T1000 (cell line): Measurements from ENCODE around the gene TRAF4.
"Not testable (repeated sequence)": the region's sequence is repeated elsewhere in the genome, so short reads cannot be mapped to it uniquely, and the experiment has no call there.

Experiments used
- DNase-seq: peaks from one replicate; lab custom pipeline; 2025; ENCODE audit warnings: mixed read lengths; lab: John Stamatoyannopoulos, UW

The TRAF4 gene

GRCh38 chr17:28747801-28748750 lies 4.3 kb downstream of the TRAF4 start:
- no peak for DNase-seq

DNA sequence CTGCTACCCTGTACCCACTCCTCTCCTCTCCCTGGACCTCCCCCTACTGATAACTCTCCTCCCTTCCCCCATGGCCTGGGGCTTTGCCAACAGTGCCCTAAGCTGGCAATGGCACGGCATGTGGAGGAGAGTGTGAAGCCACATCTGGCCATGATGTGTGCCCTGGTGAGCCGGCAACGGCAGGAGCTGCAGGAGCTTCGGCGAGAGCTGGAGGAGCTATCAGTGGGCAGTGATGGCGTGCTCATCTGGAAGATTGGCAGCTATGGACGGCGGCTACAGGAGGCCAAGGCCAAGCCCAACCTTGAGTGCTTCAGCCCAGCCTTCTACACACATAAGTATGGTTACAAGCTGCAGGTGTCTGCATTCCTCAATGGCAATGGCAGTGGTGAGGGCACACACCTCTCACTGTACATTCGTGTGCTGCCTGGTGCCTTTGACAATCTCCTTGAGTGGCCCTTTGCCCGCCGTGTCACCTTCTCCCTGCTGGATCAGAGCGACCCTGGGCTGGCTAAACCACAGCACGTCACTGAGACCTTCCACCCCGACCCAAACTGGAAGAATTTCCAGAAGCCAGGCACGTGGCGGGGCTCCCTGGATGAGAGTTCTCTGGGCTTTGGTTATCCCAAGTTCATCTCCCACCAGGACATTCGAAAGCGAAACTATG lies 5.2 kb downstream of the TRAF4 start:
- DNase-seq, result no peak

DNA sequence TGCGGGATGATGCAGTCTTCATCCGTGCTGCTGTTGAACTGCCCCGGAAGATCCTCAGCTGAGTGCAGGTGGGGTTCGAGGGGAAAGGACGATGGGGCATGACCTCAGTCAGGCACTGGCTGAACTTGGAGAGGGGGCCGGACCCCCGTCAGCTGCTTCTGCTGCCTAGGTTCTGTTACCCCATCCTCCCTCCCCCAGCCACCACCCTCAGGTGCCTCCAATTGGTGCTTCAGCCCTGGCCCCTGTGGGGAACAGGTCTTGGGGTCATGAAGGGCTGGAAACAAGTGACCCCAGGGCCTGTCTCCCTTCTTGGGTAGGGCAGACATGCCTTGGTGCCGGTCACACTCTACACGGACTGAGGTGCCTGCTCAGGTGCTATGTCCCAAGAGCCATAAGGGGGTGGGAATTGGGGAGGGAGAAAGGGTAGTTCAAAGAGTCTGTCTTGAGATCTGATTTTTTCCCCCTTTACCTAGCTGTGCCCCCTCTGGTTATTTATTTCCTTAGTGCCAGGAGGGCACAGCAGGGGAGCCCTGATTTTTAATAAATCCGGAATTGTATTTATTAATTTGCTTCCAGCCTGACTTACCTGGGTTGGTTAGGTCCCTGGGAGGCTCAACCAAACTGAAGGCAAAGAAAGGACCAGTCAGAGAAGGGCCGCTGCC lies 5.8 kb downstream of the TRAF4 start:
- DNase-seq, result no peak

DNA sequence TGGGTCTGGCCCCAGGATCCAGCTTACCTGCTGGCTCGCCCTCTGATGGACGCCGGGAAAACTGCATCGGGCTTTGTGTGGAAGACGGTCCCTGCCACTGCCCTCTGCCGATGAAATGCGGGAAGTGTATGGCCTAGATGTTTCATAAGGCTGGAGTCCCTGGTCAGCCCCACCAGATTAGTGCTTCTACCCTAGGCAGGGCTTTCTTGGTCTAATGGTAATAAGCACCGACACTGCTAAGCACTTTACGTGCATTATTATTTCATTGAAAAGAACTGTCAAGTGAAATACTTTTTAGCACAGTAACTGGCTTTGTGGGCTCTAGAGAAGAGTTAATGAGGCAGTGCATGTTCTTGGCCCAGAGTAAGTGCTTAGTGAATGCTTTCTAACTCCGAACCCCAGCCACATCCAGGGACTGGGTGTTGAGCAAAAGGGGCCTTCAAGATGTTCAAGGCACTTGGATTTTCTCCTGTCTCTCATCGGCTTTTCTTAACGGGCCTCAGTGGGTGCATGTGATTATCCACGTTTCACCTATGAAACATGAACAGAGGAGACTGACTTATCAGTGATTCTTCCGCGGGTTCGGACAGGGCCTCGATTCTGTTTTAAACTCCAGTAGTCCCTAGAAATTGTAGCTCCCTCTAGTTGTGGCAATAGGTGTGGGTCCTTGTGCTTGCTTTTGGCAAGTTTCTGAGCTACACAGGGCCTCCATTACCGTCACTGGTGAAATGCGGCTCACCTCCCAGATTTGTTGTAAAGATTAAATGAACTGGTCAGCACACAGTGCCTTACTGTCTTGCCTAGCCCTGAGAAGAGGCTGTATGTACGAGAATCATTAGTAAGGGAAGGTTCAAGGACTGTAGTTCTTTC lies 6.6 kb downstream of the TRAF4 start:
- DNase-seq, result peak; percentile 84

- no peak for DNase-seq
Measured at GRCh38 chr17:28751600-28752366, 8.0 kb downstream of the TRAF4 start.

- no peak for DNase-seq
Measured at GRCh38 chr17:28755486-28755885, 11.7 kb downstream of the TRAF4 start.

- no peak for DNase-seq
Measured at GRCh38 chr17:28756049-28756804, 12.4 kb downstream of the TRAF4 start.

DNA sequence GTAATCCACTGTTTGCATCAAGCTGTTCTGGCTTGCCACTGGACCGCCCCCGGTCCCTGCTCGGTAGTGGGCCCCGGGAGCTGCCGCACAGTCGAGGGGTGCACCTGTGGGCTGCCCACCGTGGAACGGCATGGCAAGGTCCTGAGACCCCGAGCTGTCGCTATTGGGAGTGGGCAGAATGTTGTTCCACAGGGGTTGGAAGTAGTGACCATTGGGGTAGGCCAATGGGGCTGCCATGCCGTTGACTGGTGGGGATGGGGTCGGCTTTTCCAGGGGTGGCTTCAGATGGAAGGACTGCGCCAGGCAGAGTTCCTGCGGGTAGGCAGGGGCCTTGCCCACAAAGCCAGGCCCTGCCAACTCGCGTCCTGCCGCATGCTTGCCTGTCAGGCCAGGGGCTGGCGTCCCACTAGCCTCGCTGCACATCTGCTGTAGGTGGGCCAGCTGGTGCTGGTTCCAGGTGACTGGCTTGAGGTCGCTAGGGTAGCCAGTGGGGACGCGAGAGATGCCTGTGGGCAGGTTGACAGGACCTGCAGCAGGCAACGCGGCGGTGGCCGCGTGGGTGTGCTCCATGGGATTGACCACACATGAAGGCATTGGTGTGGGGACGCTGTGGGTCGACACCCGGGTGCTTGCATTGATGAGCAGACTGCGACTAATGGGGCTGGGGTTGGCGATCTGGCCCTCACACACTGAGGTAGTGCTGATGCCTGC lies 14.8 kb downstream of the TRAF4 start:
- no peak for DNase-seq

DNA sequence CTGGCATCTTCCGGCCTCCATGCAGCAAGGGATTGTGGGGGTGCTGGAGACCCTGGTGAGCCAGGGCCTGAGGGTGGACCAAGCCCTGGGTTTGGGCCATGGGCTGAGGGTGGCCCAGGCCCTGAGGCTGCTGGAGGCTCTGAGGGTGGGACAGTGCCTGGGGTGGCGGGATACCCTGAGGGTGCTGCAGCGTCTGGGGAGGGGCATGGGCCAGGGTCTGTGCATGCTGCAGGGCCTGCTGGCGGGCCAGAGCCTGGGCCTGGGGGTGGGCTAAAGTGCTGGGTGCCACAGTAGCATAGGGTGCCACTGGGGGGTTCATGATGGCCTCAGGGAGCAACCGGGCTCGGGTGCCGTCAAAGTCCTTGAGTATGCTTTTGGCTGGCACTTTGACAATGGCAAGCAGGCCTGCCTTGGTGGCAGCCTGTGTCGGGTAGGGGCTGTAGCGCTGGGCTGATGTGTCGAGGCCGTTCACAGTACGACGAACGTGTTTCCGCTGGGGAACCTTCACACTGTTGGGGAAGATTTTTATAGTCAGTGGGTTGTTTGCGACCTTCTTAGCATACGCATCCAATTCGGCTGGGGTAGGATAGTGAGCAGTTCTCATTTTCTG lies 15.6 kb downstream of the TRAF4 start:
- no peak for DNase-seq

DNA sequence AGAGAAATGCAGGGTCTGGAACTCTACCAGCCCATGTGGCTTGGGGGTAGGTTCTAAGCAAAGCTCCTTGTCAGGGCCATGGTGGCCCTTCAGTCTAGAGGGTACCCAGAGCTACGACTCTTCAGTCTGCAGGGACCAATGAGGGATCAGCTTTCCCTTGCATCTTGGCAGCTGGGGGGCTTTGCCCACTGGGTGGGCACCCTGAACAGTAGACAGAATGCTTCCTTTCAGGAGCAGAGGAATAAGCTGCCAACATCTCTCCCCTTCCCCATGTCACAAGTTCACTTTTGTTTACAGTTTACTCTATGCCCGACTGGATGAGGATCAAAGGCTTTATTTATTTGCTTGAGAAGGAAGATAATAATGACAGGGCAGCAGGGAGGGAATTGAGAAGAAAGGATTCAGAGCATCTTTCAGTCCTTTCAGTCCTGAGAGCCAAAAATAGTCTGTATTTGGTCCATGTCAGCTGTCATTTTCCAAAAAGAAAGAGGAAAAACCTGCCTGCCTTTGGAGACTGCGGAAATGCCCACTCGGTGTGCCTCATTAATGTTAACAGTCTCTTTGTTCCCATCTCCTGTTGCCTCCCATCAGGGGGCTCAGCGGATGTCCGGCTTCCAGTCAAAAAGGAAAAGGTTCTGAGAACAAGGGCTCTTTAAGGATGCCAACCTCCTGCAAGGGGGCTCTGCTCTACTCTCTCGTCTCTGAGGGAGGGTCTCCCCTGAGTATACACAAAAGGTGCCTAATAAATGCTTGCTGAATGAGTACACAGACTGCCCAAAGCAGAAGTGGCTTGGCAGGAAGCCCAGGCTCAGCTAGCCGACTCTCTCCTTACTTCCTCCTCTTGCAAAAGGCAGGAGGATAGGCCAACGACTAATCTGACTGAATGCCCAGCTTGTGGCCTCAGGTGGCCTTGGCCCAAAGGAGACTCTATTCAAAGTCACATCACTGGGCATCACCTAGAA lies 17.1 kb downstream of the TRAF4 start:
- peak; percentile 35 for DNase-seq

- no peak for DNase-seq
Measured at GRCh38 chr17:28763137-28763799, 19.5 kb downstream of the TRAF4 start.

DNA sequence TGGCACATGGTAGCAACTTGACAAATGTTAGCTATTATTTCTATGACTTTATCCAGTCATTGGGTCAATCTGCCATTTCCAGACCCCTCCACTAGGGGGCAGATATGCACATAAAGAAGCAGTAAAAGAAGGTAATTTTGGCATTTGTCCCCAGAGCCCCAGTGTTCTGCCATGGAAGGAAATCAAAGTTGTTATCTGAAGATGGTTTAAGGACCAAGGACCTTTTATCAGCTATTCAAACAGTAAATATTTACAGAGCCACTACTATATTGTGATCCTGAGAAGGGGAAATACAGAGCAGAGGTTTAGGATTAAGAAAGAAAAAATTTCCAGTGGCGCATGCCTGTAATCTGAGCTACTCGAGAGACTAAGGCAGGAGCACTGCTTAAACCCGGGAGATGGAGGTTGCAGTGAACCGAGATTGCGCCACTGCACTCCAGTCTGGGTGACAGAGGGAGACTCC lies 20.0 kb downstream of the TRAF4 start:
- DNase-seq, result peak; percentile 57

DNA sequence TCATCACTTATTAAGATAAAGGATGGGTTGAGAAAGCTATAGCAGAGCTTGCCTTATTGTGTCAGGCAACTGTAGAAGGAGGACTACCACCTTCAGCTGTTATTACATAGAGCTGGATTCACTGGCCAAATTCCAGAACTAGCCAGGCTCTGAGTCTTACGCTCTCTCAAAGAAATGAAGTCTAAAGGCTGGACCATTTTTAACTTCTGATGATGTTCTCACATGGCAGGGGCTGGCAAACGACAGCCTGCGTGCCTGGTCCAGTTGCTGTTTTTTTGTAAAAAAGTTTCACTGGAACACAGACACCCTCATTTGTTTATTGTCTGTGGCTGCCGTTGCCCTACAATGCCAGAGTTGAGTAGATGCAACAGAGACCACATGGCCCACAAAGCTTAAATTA lies 21.2 kb downstream of the TRAF4 start:
- DNase-seq, result no peak

DNA sequence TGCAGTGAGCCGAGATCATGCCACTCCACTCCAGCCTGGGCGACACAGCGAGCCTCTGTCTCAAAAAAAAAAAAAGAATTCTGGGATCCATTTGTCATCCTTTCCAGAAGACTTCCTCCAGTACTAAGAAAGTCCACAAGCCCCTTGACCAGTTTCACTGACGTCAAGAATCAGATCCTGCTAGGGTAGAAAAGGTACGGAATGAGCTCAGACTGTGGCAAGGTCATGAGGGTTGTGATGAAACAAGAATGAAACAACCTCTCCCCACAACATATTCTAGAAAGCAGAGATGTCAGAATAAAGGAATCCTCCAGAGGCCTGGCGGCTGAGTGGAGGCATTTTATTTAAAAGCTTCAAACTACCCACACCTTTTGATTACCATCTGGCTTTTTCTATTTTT lies 29.9 kb downstream of the TRAF4 start:
- no peak for DNase-seq

DNA sequence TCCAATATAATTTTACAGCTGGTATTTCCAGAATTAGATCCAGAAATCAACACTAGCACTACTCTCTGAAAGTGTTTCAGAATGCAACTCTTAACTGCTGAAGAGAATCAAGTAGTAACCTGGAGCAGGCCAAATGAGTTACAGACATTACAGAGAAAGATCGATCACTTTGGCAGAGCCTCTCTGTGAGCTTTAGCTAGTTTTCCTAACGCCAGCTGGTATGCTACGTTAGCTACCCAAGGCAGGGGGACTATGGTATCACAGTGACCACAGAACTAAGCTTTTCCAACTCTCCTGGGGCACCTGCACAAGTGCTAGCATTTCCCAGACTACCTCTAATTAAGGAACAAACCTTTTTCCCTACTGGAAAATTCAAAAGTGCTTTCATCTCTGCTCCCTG lies 30.4 kb downstream of the TRAF4 start:
- no peak for DNase-seq

GRCh38 chr17:28777178-28777577 lies 33.4 kb downstream of the TRAF4 start:
- no peak for DNase-seq

- DNase-seq, result not testable (repeated sequence)
Measured at GRCh38 chr17:28779601-28780000, 35.8 kb downstream of the TRAF4 start.
